ENCODE data around the gene EPN2. TPM values are rescaled to one million over a fixed set of nuclear protein-coding genes. Genes with fewer than 3 reads are reported as not detected.

EPN2 gene
- total RNA-seq, 4 donors from 2014 or later: 26.5 to 49.2 (median 38.9) TPM

DNA sequence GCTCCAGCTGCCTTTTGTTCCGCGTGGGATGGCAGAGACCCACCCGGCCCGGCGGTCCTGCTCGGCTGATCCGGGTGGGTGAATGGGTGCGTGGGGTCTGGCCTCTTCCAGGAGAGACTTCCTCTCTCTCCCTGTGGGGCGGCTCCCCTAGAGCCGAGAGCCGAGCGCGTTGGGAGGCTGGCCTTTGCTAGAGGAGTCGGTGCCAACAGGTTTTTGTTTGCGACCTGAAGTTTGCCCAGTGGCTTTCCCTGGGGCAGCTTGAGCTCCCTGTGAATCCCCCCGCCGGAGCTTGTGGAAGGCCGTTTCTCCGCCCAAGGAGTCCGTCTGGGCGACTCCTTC lies 970 bp downstream of the EPN2 start:
- intact Hi-C loops (cut with DNase I): no loop called here
- DNase-seq (ENCODE audit: extremely low spot score): no peak
- WGBS: 0% methylated on average over 3 of the region's 21 CpGs

DNA sequence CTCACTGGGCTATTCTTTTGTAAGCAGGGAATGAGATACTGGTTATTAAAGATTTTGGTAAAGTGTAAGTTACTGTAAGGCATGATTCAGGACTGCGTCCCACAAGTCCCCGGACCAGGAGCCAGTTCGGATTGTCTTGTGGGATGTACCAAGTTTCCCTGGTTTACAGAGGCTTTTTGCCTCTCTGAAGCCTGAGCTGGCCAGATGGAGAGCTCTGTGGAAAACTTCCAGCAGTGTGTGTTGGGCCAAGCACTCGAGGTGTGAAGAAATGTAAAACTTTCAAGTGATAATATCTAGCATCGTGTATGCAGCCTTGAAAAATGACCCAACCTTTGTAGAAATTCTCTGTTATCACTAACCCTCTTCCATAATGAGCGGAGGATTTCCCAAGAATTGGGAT lies 2.4 kb downstream of the EPN2 start:
- H3K9me3 ChIP-seq: no peaks in the 10 kb centered on the region
- intact Hi-C loops (cut with DNase I): no loop called here
- H3K36me3 ChIP-seq: peaks cover 0 to 5% (median 2%) of the 10 kb centered on the region in 4 donors
- WGBS: 46% methylated on average over 6 of the region's 6 CpGs
- no peaks in the 10 kb centered on the region for H3K27me3 ChIP-seq
- H3K4me3 ChIP-seq: no peak overlapping the region
- H3K4me1 ChIP-seq: peaks cover 50 to 55% (median 52%) of the 10 kb centered on the region in 4 donors
- TF ChIP-seq, protein P1, sequence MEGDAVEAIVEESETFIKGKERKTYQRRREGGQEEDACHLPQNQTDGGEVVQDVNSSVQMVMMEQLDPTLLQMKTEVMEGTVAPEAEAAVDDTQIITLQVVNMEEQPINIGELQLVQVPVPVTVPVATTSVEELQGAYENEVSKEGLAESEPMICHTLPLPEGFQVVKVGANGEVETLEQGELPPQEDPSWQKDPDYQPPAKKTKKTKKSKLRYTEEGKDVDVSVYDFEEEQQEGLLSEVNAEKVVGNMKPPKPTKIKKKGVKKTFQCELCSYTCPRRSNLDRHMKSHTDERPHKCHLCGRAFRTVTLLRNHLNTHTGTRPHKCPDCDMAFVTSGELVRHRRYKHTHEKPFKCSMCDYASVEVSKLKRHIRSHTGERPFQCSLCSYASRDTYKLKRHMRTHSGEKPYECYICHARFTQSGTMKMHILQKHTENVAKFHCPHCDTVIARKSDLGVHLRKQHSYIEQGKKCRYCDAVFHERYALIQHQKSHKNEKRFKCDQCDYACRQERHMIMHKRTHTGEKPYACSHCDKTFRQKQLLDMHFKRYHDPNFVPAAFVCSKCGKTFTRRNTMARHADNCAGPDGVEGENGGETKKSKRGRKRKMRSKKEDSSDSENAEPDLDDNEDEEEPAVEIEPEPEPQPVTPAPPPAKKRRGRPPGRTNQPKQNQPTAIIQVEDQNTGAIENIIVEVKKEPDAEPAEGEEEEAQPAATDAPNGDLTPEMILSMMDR (IDR thresholded peaks at IDR 0.05): no peak
- TF ChIP-seq EP300 (IDR thresholded peaks at IDR 0.05) (no peak), POLR2A (IDR thresholded peaks at IDR 0.05; ENCODE audit: low read depth) (no peak), POLR2AphosphoS5 (IDR thresholded peaks at IDR 0.05) (no peak)
- H3K27ac ChIP-seq (replicated peaks in 1 of 4): peak overlapping the region; percentile 86 to 93 (median 90)
- DNase-seq (ENCODE audit: extremely low spot score): no peak

More for the DNA sequence above, 970 bp downstream of the EPN2 start:
- H3K9me3 ChIP-seq: no peaks in the 10 kb centered on the region
- no peaks in the 10 kb centered on the region for H3K27me3 ChIP-seq
- TF ChIP-seq POLR2AphosphoS5 (IDR thresholded peaks at IDR 0.05) (peak; percentile 30 to 32), EP300 (IDR thresholded peaks at IDR 0.05) (no peak)
- H3K27ac ChIP-seq (replicated peaks in 1 of 4): peak overlapping the region; percentile 86 to 93 (median 90)
- peaks cover 38 to 49% (median 40%) of the 10 kb centered on the region in 4 donors for H3K4me1 ChIP-seq
- peaks cover 0 to 5% (median 2%) of the 10 kb centered on the region in 4 donors for H3K36me3 ChIP-seq
- H3K4me3 ChIP-seq: peak overlapping the region; percentile 93 to 100 (median 100)

DNA sequence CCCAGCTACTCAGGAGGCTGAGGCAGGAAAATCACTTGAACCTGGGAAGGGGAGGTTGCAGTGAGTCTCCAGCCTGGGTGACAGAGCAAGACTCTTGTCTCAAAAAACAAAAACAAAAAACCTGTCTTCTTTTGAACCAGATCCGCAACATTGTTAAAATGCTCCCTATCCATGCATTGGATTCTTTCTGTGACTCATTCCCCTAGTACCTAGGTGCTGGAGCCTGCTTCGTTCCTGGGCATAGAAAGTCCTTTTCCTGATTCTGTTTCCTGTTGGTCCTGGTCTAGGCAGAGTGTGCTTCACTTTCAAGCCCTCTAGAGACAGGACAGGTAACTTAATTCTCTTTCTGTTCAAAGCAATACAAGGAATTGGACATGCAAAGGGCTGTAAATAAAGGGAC lies 5.2 kb downstream of the EPN2 start:
- WGBS: 73% methylated on average over 2 of the region's 2 CpGs
- H3K4me1 ChIP-seq: peaks cover 58 to 75% (median 63%) of the 10 kb centered on the region in 4 donors
- intact Hi-C loops (cut with DNase I): no loop called here
- H3K27me3 ChIP-seq: no peaks in the 10 kb centered on the region
- no peak overlapping the region for H3K4me3 ChIP-seq
- TF ChIP-seq POLR2AphosphoS5 (IDR thresholded peaks at IDR 0.05) (no peak), POLR2A (IDR thresholded peaks at IDR 0.05; ENCODE audit: low read depth) (no peak), EP300 (IDR thresholded peaks at IDR 0.05) (no peak)
- TF ChIP-seq, protein P1 (IDR thresholded peaks at IDR 0.05): no peak
- H3K27ac ChIP-seq (replicated peaks in 1 of 4): peak overlapping the region in 2 of 4 donors; percentile 9 to 20
- peaks cover 0 to 5% (median 2%) of the 10 kb centered on the region in 4 donors for H3K36me3 ChIP-seq
- no peaks in the 10 kb centered on the region for H3K9me3 ChIP-seq
- no peak for DNase-seq (ENCODE audit: extremely low spot score)

DNA sequence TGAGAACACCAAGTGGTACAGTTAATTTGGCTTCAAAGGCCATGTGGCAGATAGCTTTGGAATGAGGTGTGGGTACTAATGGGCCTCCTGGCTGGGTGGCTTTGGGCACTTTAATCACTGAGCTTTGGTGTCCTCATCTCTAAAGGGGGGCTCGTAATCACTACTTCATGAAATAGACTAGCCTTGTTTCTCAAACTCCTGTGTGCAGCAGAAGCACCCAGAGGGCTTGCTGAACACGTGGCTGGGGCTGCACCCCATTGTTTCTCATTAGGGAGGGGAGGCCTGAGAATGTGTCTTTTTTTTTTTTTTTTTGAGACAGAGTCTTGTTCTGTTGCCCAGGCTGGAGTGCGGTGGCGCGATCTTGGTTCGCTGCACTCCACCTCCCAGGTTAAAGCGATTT lies 5.8 kb downstream of the EPN2 start:
- TF ChIP-seq POLR2A (IDR thresholded peaks at IDR 0.05; ENCODE audit: low read depth) (no peak), POLR2AphosphoS5 (IDR thresholded peaks at IDR 0.05) (no peak), EP300 (IDR thresholded peaks at IDR 0.05) (no peak)
- TF ChIP-seq, protein P1 (IDR thresholded peaks at IDR 0.05): no peak
- Histone ChIP-seq H3K9me3 (no peaks in the 10 kb centered on the region), H3K36me3 (peaks cover 0 to 5% (median 2%) of the 10 kb centered on the region in 4 donors), H3K27me3 (no peaks in the 10 kb centered on the region), H3K4me1 (peaks cover 64 to 81% (median 69%) of the 10 kb centered on the region in 4 donors), H3K4me3 (no peak overlapping the region), H3K27ac (replicated peaks in 1 of 4) (no peak overlapping the region)
- intact Hi-C loops (cut with DNase I): no loop called here
- DNase-seq (ENCODE audit: extremely low spot score): no peak
- WGBS: 90% methylated on average over 7 of the region's 7 CpGs

DNA sequence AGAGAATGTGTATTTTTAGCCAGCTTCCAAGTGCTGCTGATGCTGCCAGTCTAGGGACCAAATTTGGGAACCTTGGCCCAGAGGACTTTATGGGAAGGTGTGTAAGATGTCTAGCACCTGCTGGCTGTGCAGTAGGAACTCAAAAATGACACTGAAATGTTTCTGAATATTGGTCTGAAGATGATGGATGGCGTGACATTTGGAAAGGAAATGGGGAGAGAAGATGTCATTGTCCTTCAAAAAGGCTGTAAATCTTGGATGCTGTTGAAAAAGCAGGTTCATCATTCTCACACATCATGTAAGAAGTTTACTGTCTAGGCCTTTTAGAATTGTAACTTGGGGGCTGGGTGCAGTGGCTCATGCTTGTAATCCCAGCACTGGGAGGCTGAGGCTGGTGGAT lies 6.7 kb downstream of the EPN2 start:
- Histone ChIP-seq H3K4me1 (peaks cover 67 to 82% (median 72%) of the 10 kb centered on the region in 4 donors), H3K4me3 (no peak overlapping the region), H3K9me3 (no peaks in the 10 kb centered on the region), H3K27me3 (no peaks in the 10 kb centered on the region), H3K36me3 (peaks cover 0 to 5% (median 2%) of the 10 kb centered on the region in 4 donors), H3K27ac (replicated peaks in 1 of 4) (peak overlapping the region in 1 of 4 donors; percentile 35)
- TF ChIP-seq POLR2AphosphoS5 (IDR thresholded peaks at IDR 0.05) (no peak), POLR2A (IDR thresholded peaks at IDR 0.05; ENCODE audit: low read depth) (no peak), EP300 (IDR thresholded peaks at IDR 0.05) (no peak)
- TF ChIP-seq, protein P1 (IDR thresholded peaks at IDR 0.05): no peak
- WGBS: 100% methylated on average over 1 of the region's 1 CpG
- DNase-seq (ENCODE audit: extremely low spot score): no peak
- intact Hi-C loops (cut with DNase I): no loop called here

Measured in esophagus muscularis mucosa (tissue), 4 donors.